GM12801 (cell line): ENCODE results near the gene CDHR1.

Experiments
- TF ChIP-seq, protein P1 (sequence below): IDR thresholded peaks from one replicate; pipeline ENCODE4 v1.5.1; 2011; ENCODE audit warnings: control low read depth; ENCODE audit not compliant: insufficient read length; ENCODE audit errors: extremely low read depth

Gene CDHR1

DNA sequence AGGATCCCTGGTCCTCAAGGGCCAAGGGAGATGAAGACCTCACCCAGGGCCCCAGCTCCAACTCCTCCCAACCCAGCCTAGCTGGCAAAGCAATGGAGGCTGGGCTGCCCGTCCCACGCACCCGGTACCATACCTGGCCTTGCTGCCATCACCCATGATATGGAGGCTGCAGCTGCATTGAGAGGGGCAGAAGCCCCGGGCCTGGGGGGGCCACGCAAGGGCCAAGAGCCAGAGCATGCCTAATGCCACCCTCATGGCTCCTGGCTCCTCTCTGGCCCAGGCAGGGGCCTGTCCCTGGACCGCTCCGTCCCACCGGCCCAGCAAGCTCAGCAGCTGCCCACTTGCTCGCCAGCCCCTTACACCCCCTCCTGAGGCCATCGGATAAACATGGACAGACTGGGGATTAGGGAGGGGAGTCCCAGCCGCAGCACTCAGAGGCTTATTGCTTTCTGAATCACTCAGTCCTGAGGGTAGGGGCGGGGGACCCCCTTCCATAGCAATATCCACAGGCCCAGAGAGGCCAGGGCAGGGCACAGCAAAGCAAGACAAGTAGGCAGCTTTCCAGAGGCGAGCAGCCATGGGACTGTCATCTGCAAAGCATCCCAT is 47.0 kb downstream of the CDHR1 start, which contains the start of gene LRIT1:
Gene LRIT1, minus strand, starts transcription at position 362 of the 606 bp plus-strand sequence. Its CDS starts 107 bp downstream, at position 255.
- TF ChIP-seq, protein P1, sequence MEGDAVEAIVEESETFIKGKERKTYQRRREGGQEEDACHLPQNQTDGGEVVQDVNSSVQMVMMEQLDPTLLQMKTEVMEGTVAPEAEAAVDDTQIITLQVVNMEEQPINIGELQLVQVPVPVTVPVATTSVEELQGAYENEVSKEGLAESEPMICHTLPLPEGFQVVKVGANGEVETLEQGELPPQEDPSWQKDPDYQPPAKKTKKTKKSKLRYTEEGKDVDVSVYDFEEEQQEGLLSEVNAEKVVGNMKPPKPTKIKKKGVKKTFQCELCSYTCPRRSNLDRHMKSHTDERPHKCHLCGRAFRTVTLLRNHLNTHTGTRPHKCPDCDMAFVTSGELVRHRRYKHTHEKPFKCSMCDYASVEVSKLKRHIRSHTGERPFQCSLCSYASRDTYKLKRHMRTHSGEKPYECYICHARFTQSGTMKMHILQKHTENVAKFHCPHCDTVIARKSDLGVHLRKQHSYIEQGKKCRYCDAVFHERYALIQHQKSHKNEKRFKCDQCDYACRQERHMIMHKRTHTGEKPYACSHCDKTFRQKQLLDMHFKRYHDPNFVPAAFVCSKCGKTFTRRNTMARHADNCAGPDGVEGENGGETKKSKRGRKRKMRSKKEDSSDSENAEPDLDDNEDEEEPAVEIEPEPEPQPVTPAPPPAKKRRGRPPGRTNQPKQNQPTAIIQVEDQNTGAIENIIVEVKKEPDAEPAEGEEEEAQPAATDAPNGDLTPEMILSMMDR: no peak

DNA sequence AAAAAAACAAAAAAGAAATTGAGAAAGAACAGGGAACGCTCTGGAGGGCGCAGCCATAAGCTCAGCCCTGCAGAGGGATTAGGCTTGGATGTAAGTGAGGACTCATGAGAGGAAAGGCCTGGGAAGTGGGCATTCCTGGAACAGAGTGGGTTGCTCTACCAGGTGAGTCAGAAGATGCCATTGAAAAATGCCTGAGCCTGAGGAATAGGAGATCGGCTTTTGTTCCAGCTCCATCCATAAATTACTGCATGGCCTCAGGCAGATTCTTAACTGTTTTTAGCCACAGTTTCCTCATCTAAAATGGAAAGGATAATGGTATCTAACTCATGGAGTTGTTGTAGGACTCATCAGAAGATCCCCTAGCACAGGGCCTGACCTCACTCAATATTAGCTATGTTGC is 49.4 kb downstream of the CDHR1 start:
- TF ChIP-seq, protein P1: no peak

DNA sequence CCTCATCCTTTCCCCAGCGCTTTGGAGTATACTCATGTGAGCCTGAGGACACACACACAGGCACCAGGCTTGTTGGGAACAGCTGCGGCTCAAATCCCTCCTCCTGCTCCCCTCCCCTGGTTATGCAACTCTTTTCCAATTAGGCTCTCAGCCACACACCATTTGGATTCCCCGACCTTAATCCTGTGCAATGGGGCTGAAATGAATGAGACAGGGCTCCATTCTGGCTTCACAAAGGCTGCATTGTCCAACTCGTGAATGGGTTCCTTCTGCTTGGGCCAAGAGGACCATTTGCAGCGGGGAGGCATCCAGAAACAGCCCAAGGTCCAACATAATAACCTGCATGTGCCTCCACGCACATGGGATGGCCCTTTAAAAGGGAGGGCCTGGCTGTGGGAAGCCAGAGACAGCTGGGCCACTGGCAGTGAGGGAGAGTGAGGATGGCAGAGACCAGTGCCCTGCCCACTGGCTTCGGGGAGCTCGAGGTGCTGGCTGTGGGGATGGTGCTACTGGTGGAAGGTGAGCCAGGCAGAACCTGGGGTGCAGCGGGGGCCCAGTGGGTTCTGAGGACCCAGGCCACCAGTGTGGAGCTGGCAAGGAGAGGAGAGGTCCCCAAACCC is 50.4 kb downstream of the CDHR1 start, which contains the start of gene RGR:
Gene RGR, plus strand, starts transcription at position 403 of the 620 bp plus-strand sequence. Its CDS starts 38 bp downstream, at position 441.
- TF ChIP-seq, protein P1: no peak

DNA sequence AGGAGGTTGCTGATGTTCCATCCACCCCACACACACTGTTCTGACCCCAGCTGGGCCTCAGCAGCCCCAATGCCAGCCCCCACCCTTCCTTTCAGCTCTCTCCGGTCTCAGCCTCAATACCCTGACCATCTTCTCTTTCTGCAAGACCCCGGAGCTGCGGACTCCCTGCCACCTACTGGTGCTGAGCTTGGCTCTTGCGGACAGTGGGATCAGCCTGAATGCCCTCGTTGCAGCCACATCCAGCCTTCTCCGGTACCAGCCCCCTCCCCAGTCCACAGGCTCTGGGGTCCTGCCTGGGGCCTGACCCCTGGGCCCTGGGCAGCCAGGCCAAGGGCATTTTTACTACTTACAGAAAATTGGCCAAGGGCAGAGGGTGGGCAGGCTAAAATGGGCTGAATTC is 53.2 kb downstream of the CDHR1 start:
- TF ChIP-seq, protein P1: no peak

DNA sequence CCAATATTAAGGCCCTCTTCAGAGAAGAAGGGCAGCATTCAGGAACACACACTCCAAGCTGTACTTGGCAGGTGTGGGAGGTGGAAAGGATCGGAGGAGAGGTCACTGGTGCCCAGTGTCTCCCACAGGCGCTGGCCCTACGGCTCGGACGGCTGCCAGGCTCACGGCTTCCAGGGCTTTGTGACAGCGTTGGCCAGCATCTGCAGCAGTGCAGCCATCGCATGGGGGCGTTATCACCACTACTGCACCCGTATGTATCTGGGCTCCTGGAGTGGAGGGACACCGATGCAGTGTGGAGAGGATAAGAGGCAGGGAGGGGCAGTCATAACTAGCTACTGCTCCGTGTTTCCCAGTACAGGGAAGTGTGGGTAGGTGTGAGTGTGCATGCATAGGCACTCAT is 54.5 kb downstream of the CDHR1 start:
- TF ChIP-seq, protein P1: no peak

DNA sequence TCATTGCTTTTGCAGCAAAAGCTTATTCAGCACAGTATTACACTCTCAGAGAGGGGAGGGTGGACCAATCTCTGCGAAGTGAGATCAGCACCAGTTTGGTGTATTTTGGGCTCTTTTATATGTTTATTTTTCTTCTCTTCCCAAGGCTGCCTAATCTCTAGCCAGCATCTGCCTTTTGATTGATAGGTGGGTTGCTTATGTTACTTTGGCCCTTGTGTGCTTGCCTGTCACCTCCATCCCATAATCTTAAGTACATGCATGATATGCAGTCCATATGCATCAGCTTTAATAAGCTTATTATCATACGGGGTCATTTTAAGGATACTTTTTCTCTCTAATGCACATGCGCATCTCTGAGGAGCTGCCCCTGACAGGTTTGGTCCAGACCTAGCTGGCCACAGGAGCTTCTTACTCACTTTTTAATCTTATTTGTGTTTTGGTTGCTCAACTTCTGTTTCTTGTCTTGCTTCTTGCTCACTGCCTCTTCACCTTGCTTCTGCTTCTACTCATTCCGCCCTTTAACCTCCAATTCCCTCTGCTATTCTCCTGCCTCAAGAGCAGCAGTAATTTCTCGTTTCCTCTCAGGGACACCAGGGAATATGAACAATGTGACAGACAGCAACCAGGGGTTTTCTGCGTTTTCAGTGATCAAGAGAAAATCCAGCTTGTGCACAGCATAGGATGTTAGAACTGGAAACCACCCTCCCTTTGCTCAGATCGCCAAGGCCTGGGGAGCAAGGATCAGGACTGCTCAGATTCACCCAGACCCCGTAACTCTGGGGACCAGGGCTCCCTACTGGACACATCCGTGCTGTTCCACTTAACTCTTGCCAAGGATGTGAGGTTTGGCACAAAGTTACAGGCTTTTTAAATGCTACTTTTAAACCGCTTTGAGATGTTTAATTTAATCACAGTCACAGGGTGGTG is 60.5 kb downstream of the CDHR1 start:
- TF ChIP-seq, protein P1: no peak
